ENCODE results near the gene ELAPOR1. TPM values are rescaled to one million over a fixed set of nuclear protein-coding genes. Genes with fewer than 3 reads are reported as not detected.

ELAPOR1 gene, protein sequence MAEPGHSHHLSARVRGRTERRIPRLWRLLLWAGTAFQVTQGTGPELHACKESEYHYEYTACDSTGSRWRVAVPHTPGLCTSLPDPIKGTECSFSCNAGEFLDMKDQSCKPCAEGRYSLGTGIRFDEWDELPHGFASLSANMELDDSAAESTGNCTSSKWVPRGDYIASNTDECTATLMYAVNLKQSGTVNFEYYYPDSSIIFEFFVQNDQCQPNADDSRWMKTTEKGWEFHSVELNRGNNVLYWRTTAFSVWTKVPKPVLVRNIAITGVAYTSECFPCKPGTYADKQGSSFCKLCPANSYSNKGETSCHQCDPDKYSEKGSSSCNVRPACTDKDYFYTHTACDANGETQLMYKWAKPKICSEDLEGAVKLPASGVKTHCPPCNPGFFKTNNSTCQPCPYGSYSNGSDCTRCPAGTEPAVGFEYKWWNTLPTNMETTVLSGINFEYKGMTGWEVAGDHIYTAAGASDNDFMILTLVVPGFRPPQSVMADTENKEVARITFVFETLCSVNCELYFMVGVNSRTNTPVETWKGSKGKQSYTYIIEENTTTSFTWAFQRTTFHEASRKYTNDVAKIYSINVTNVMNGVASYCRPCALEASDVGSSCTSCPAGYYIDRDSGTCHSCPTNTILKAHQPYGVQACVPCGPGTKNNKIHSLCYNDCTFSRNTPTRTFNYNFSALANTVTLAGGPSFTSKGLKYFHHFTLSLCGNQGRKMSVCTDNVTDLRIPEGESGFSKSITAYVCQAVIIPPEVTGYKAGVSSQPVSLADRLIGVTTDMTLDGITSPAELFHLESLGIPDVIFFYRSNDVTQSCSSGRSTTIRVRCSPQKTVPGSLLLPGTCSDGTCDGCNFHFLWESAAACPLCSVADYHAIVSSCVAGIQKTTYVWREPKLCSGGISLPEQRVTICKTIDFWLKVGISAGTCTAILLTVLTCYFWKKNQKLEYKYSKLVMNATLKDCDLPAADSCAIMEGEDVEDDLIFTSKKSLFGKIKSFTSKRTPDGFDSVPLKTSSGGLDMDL
- 0.35 TPM in 1 of 2 replicates, not detected in the other for total RNA-seq (2014; rRNA removed; shearing (Covaris generic))
- polyA plus RNA-seq (2015; cell fraction: cytosol; rRNA removed): 0.03 TPM in 1 of 2 replicates, not detected in the other
- polyA plus RNA-seq (2015; cell fraction: nucleus; rRNA removed): 0.38 TPM in 1 of 2 replicates, not detected in the other

DNA sequence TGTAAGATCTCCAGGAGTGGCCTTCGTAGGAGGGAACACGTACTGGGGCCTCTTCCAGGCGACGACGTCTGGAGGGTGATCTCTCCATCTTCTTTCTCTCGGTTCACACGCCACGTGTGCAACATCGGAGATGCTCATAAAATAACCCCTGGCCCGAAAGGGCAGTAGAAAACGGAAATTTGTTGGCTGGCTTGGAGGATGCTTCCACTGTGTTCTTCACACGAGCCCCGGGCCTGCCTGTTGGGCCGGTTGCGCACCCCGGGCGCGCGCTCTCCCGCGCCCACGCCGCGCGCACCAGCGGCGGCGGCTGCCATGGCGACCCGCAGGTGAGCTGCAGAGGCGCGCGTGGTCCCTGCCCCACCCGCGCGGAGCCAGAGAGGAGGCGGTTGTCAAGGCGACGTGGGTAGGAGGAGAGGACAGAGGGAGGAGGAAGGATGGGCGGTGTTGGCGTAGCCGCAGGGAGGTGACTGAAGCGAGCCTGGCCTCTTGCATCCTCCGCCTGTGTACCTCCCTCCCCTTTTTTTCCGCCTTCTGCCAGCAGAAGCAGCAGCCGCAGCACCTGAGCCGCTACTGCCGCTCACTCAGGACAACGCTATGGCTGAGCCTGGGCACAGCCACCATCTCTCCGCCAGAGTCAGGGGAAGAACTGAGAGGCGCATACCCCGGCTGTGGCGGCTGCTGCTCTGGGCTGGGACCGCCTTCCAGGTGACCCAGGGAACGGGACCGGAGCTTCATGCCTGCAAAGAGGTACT is at the start of gene ELAPOR1:
Gene ELAPOR1, plus strand, starts transcription at position 526 of the 752 bp plus-strand sequence. Its CDS starts 69 bp downstream, at position 595.
- no peak for DNase-seq (ENCODE audit: low read depth, low spot score)
- in situ Hi-C loops (cut with HindIII; ENCODE audit: low pct_unique_long_range_greater_than_20kb, low sequenced_read_pairs): no loop called here

DNA sequence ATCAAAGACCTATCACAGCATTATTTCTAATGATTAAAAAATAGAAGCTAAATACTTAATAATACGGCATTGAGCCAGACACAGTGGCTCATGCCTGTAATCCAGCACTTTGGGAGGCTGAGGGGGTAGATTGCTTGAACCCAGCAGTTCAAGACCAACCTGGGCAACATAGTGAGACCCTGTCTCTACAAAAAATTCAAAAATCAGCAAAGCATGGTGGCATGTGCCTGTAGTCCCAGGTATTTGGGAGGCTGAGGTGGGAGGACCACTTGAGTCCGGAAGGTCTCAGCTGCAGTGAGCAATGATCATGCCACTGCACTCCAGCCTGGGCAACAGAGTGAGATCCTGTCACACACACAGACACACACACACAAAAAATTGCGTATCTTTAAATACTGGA is 48.8 kb upstream of the ELAPOR1 start:
- in situ Hi-C loops (cut with HindIII; ENCODE audit: low pct_unique_long_range_greater_than_20kb, low sequenced_read_pairs): no loop called here
- DNase-seq (ENCODE audit: low read depth, low spot score): no peak

DNA sequence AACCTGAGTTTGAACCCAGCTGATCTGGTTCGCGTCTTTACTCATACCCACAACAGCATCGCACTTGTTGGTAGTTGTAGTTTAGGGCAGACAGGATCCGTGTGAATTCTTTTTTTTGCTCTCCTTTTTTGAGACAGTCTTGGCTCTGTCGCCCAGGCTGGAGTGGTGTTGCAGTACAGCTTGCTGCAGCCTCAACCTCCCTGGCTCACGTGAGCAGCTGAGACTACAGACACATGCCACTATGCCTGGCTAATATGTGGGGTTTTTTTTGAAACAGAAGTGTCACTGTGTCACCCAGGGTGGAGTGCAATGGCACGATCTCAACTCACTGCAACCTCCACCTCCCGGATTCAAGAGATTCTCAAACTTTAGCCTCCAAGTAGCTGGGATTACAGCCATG is 46.0 kb upstream of the ELAPOR1 start:
- in situ Hi-C loops (cut with HindIII; ENCODE audit: low pct_unique_long_range_greater_than_20kb, low sequenced_read_pairs): no loop called here
- DNase-seq (ENCODE audit: low read depth, low spot score): no peak

DNA sequence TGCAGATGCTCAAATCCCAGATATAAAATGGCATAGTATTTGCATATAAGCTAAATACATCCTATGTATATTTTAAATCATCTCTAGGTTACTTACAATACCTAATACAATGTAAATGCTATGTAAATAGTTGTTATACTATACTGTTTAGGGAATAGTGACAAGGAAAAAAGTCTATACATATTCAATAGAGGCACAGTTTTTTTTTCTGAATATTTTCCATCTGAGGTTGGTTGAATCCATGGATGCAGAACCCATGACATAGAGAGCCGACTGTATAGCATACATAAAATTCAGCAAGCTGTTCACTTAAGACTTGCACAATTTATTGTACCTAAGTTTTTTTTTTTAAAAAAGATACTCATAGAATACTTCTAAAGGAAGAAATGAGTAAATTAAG is 44.6 kb upstream of the ELAPOR1 start:
- in situ Hi-C loops (cut with HindIII; ENCODE audit: low pct_unique_long_range_greater_than_20kb, low sequenced_read_pairs): no loop called here
- DNase-seq (ENCODE audit: low read depth, low spot score): no peak

DNA sequence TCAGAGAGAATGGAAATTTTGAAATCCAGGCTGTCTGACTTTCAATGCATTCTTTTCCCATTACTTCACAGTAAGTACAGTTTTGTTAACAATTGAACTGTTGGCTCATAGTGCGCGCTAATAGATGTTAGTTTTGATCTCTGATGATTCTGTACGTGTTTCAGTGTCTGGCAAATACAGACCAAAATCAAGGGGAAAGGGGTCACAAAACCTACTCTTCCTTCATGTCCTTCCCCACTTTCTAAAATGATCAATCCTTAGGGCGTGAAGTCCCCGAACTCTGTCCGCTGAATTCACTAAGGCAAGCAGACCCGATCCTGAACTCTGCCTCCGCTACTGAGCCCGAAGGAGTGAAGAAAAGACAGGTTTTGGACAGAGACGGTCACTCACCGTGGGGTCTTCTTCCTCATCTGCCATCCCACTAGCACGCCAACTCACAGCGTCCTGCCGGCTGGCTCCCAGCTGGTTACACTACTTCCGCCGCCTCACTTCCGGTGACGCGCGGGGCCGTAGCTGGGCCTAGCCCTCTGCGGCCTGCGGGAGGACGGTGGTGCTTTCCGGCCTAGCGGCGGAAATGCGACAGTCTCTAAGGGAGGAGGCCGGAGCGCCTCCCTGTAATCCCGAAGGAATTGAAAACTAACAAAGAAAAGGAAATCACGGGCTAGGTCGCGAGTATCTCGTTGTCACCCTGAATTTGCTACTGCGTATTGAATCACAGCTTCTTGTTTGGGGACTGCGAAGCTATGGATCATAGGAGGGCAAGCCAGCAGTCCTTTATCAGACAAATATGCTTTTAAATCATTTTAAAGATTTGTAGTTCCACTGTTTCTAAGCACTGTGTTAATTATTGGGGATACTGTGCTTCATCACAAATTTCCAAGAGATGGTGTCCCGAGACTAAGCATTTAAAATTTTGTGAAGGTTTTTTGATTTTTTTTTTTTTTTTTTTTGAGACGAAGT is 38.1 kb upstream of the ELAPOR1 start, which contains the start of gene TAF13:
Gene TAF13, minus strand, starts transcription at position 473 of the 960 bp plus-strand sequence. Its CDS starts 56 bp downstream, at position 417.
- DNase-seq (ENCODE audit: low read depth, low spot score): peak; percentile 94
- in situ Hi-C loops (cut with HindIII; ENCODE audit: low pct_unique_long_range_greater_than_20kb, low sequenced_read_pairs): no loop called here

DNA sequence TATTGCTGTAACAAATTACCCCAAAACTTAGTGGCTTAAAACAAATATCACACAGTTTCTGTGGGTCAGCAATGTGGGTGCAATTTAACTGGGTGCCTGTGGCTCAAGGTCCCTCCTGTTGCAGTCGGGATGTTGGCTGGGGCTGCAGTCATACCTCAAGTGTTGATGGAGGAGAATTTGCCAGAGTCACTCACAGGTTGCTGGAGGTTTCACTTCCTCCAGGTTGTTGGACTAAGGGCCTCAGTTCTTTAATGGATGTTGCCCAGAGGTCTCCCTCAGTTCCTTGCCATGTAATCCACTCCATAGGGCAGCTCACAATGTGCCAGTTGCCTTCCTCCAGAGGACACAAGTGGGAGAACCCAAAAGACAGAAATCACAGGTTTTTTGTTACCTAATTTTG is 35.6 kb upstream of the ELAPOR1 start:
- in situ Hi-C loops (cut with HindIII; ENCODE audit: low pct_unique_long_range_greater_than_20kb, low sequenced_read_pairs): no loop called here
- no peak for DNase-seq (ENCODE audit: low read depth, low spot score)

DNA sequence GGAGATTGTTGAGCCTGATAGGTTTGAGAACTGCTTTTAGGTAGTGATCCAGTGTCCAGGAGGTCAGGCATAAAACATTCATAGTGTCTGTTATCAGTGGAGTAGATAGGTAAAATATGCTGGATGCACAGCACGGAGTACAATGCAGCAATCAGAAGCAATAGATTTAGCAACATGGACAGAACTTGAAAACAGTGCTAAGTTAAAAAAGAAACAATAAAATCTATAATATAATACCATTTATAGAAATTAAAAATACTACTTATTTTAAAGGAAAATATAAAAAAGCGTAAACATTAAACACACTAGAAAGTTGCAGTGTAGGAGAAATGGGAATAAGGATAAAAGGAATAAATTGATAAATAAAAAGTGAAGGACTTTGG is 34.7 kb upstream of the ELAPOR1 start:
- no peak for DNase-seq (ENCODE audit: low read depth, low spot score)
- in situ Hi-C loops (cut with HindIII; ENCODE audit: low pct_unique_long_range_greater_than_20kb, low sequenced_read_pairs): no loop called here

DNA sequence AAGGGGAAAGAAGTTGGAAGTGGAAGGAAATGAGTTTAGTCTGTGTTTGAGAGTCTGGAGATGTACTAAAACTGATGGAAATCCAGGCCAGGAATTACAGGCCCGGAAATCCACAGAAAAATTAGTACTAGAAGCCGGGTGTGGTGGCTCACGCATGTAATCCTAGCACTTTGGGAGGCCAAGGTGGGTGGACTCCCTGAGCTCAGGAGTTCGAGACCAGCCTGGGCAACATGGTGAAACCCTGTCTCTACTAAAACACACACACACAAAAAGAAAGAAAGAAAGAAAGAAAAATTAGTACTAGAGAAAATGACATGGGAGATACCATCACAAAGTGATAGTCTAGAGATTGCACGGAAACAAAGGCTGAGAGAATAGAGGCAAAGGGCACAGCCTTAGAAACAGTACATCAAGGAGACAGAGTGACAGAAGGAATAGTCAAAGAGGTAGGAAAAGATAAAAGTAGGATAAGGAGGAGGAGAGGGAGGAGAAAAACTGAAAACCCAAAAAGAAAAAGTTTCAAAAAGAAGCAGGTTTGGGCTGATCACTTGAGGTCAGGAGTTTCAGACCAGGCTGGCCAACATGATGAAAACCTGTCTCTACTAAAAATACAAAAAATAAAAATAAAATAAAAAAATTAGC is 33.4 kb upstream of the ELAPOR1 start:
- DNase-seq (ENCODE audit: low read depth, low spot score): no peak
- in situ Hi-C loops (cut with HindIII; ENCODE audit: low pct_unique_long_range_greater_than_20kb, low sequenced_read_pairs): no loop called here

DNA sequence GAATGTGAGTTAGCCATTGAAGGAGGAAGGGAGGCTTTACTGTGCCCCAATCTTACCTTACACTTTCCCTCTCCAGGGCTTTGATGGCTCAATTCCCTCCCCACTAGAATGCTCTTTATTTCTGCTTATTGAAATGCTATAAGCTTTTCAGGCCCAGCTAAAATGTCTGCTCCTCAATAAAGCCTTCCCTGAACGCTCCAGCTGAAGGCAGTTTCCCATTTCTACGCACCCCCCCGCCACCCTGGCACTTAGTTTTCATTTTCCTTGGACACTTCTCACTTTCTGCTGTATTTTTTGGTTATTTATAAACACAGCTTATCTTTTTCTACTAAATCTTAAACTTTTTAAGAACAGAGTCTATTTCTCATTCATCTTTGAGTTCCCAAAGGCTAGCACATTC is 30.4 kb upstream of the ELAPOR1 start:
- in situ Hi-C loops (cut with HindIII; ENCODE audit: low pct_unique_long_range_greater_than_20kb, low sequenced_read_pairs): no loop called here
- DNase-seq (ENCODE audit: low read depth, low spot score): no peak

DNA sequence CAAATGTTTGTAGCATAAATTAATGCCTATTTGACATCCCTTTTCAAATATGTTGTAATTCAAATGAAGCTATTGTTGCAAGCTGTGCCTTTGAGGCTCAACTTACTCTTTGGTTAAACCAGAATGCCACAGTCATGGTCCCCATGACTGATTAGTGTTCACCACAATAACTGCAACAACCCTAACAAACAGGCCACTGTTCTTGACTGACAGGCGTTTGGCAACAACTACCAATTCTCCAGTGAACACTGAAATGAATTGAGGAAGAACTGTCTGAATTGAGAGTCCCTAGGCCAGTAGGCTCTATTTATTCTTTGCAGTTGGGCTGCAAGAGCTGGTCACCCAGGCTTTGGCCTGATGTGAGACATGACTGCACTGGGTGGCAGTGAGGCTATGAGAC is 30.0 kb upstream of the ELAPOR1 start:
- DNase-seq (ENCODE audit: low read depth, low spot score): peak; percentile 98
- in situ Hi-C loops (cut with HindIII; ENCODE audit: low pct_unique_long_range_greater_than_20kb, low sequenced_read_pairs): no loop called here

DNA sequence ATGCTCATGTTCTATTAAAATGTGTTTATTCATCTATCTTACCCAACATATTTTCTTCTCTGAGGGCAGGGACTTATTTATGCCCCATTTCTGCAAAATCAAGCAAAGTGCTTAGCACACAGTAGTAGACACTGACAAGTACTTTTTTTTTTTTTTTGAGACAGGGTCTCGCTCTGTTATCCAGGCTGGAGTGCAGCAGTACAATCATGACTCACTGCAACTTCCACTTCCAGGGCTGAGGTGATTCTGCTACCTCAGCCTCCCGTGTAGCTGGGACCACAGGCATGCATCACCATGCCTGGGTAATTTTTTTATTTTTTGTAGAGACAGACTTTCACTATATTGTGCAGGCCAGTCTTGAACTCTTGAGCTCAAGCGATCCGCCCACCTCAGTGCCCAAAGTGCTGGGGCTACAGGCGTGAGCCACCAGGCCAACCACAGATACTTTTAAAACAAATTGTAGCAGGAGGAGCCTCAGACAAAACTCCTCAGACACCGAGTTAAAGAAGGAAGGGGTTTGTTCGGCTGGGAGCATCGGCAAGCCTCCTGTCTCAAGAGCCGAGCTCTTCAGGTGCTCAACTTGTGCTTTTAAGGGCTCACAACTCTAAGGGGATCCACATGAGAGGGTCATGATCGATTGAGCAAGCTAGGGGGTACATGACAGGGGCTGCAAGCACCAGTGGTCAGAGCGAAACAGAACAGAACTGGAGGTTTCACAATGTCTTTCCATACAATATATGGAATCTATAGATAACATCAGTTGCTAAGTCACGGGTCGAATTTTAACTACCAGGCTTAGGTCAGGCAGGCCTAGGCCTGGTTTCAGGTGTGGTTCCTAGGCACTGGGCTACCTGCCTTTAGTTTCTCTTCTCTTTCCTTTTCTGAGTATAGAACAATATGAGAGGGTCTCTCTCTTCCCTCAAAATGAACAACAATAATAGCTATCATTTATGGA is 29.1 kb upstream of the ELAPOR1 start:
- in situ Hi-C loops (cut with HindIII; ENCODE audit: low pct_unique_long_range_greater_than_20kb, low sequenced_read_pairs): no loop called here
- no peak for DNase-seq (ENCODE audit: low read depth, low spot score)

DNA sequence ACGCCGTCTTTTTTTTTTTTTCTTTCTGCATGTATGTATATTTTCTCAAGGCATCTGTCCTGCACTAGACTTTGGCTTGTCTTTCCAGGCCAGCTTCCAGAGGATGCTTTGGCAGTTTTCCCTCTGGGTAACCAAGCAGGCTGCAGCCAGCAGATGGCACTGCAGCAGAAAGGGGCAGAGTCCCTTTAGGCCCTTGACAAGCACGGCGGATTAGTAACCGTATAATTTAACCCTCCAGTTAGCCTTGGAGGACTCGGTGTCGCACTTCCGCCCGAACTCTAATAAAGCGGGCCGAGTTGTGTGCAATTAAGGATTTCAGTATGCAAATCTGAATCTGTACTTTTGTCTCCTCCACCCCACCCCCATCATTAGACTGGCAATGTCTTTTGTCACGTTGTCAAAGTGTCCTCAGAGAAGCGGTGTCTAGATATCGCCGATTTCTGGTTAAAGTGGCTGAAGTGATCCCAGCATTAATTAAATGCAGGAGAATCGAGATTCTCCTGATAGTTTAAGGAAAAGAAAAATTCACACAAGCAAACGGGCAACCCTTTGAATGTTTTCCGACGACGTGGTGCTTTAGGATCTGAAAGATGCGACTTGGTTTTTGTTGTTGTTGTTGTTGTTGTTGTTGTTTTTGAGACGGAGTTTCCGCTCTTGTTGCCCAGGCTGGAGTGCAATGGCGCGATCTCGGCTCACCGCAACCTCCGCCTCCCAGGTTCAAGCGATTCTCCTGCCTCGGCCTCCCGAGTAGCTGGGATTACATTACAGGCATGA is 24.5 kb upstream of the ELAPOR1 start:
- DNase-seq (ENCODE audit: low read depth, low spot score): peak; percentile 69
- in situ Hi-C loops (cut with HindIII; ENCODE audit: low pct_unique_long_range_greater_than_20kb, low sequenced_read_pairs): no loop called here

DNA sequence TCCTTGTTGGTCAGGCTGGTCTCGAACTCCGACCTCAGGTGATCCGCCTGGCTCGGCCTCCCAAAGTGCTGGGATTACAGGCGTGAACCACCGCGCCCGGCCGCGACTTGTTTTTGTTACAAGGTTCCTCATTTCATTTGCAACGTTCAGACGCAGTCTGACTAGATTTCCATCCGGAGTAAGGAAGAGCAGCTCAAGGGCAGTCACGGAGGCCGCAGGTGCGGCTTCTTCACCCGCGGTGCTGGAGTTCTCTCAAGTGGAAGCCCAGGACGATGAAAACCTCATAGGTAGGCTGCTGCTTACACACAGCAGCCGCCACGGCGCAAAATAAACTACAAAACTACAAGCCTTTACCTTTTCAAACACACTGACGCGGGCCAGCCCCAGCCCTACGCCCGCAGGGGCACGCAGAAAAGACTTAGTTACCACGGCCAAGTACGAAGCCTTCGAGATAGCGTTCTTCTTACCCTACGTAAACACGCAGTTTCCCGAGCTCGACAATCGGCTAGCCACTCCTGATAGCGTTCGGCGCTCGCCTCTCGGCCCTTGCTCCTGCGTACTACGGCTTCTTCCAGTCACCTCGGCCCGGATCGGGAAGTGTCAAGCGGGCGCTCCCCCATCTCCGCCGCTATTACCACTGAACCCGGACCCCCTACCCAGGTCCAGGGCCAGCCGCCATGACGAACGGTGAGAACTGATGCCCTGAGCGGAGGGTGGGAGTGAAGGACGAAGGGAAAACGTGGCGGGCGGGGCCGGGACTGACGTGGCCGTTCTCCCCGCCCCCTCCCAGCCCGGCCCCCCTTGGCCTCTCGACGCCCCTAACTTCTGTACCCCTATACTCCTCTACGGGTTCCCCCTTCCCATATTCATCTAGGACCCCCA is 23.5 kb upstream of the ELAPOR1 start, which contains the start of gene TMEM167B:
Gene TMEM167B, plus strand, starts transcription at position 569 of the 882 bp plus-strand sequence. Its CDS starts 109 bp downstream, at position 678.
- in situ Hi-C loops (cut with HindIII; ENCODE audit: low pct_unique_long_range_greater_than_20kb, low sequenced_read_pairs): no loop called here
- peak; percentile 93 for DNase-seq (ENCODE audit: low read depth, low spot score)
